ENCODE results near the gene ANXA2R.

GRCh38 chr5:43049236-43049635 is 9.1 kb upstream of the ANXA2R start:
- TF ChIP-seq REST (IDR thresholded peaks at IDR 0.05; ENCODE audit: low read depth, low read length) (no peak), CTCF (IDR thresholded peaks at IDR 0.05) (no peak), POLR2AphosphoS5 (IDR thresholded peaks at IDR 0.05; ENCODE audit: low read depth, low read length) (no peak), FOXM1 (IDR thresholded peaks at IDR 0.05; ENCODE audit: low read depth) (no peak), EP300 (IDR thresholded peaks at IDR 0.05; ENCODE audit: borderline replicate concordance in 1 of 2, low read depth in 1 of 2, low read length in 1 of 2) (no peak), GATA2 (CRISPR knock-in tag; IDR thresholded peaks at IDR 0.05) (no peak), IRF3 (IDR thresholded peaks at IDR 0.05; ENCODE audit: low read depth, low read length) (no peak), JUND (IDR thresholded peaks at IDR 0.05) (no peak), USF2 (IDR thresholded peaks at IDR 0.05; ENCODE audit: borderline replicate concordance, low read depth, low read length) (no peak), RAD21 (IDR thresholded peaks at IDR 0.05; ENCODE audit: low read length) (no peak), MAX (IDR thresholded peaks at IDR 0.05; ENCODE audit: low read depth) (no peak)
